ENCODE data around the gene LIMS2.

LIMS2 gene

DNA sequence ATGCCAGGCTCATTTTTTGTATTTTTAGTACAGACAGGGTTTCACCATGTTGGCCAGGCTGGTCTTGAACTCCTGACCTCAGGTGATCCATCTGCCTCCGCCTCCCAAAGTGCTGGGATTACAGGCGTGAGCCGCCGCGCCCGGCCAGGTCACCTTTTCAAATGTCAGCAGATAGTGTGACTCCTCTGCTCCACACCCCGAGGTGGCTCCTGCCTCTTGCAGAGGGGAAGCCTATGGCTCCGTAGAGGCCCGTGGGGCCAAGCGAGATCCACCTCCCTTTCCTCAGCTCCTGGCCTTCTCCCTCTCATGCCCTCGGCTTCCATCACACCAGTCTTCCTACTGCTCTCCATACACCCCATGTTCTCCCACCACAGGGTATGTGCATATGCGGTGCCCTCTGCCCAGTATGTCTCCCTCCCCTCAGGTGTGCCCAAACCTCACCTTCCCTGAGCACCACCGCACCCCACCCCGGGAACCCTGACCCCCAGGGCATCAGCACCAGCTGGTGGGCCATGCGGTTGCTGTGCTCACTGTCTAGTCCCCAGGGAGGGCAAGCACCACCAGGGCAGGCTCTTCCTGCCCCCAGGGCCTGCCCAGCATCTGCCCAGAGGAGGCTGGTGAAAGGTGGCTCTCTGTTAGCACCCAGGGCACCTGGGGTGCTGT lies 18.6 kb downstream of the LIMS2 start:
- FAIRE-seq = no peak

DNA sequence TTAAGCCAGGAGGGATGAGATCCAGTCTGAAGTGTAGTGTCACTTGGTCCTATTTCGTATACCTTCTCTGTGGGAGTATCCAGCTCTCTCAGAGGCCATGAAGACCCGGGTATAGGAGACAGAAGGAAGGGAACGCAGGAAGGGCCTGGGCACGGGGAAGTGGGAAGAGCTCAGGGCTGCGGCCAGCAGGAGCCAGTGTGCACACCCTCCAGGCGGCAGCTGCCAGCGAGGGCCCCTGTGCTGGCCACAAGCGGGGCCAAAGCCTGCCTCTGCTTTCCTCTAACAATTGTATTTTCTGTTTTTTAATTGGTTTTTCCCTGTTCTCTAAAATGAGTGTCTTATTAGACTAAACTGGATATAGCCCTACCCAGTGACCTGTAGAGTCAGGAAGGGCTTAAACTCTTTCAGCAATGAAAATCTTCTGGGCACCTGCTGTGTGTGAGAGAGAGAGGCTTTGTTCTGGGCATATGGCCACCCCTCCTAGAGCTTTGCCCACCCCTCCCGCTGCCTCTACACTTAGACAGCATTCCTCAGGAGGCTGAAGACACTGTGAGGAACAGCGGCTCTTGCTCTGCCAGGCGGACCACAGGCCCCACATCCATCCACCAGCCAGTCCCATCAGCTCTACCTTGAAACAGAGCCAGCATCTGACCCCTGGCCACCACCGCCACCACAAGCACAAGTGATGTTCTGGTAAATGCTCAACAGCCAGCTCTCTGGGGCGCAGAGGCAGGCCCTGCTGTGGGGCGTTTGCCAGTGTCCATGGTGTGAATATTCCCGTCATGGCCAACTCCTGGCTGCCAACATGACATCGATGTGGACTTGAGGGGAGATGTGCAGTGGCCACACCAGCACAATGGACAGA lies 19.9 kb downstream of the LIMS2 start:
- FAIRE-seq = no peak

DNA sequence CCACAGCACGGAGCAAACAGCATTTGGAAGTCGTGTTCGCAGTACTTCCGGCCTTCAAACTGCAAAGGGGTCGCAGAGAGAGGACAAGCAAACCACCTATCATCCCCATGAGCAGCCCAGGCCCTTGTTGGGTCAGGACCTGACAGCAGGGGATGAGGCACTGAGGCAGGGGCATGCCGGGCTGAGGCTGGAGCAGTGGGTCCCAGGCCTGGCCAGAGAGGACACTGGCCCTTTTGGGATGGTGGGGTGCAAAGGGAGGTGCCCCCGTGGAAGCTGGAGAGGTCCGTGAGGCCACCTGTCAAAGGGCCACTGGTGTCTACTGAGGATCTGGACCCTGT lies 20.5 kb downstream of the LIMS2 start:
- FAIRE-seq = no peak

GRCh38 chr2:127654084-127654837 lies 21.1 kb downstream of the LIMS2 start:
- FAIRE-seq = no peak

DNA sequence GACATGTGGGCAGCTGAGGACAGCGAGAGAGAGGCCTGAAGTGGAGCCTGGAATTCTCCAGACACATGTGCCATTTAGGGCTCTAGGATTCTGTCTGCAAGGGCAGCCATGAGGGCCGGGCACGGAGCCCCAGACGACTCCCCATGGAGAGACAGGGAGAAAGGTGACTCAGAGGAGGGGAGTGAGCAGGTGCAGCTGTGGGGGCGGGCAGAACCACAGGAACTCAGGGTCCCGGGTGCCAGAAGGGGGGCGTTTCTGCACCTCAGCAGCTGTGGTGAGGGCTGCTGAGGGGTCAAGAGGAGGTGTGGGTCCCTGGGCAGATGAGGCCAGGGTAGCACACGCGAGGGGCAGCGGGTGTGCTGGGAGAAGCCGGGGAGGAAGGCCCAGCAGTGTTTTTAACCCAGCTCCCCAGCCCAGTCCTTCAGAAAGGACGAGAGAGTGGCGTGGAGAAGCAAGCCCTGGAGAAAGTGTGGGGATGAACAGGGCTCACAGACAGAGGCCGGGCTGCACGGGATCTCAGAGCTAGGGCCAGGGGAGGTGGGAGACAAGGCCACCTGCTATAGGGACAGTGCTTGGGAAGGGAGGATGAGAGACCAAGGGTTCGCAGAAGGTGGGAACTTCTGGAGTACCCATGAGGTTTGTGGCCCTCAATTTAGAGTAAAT lies 21.8 kb downstream of the LIMS2 start:
- no peak for FAIRE-seq

- FAIRE-seq = no peak
Measured at GRCh38 chr2:127652786-127653357, 22.5 kb downstream of the LIMS2 start.

GRCh38 chr2:127651971-127652550 lies 23.3 kb downstream of the LIMS2 start:
- no peak for FAIRE-seq

GRCh38 chr2:127651381-127651809 lies 23.9 kb downstream of the LIMS2 start:
- no peak for FAIRE-seq

GRCh38 chr2:127650785-127651380 lies 24.4 kb downstream of the LIMS2 start:
- FAIRE-seq = no peak

- no peak for FAIRE-seq
Measured at GRCh38 chr2:127650041-127650784, 25.1 kb downstream of the LIMS2 start.

DNA sequence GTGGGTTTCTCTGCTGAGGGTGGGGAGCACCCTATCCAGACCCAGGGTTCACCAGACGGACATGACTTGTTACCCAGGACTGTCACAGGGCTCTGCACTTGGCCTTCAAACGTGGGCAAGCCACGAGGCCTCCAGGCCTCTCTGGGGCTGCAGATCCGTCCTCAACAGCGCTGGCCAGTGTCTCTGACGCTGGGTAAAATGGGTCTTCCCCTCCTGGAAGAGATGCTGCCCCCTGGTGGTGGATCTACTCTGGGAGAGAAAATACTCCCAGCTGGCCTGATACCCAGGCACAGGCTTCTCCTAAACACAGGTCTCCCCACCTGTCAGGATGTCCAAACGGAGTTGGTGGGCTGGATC lies 25.7 kb downstream of the LIMS2 start:
- FAIRE-seq = no peak

GRCh38 chr2:127649100-127649611 lies 26.2 kb downstream of the LIMS2 start:
- FAIRE-seq = no peak

DNA sequence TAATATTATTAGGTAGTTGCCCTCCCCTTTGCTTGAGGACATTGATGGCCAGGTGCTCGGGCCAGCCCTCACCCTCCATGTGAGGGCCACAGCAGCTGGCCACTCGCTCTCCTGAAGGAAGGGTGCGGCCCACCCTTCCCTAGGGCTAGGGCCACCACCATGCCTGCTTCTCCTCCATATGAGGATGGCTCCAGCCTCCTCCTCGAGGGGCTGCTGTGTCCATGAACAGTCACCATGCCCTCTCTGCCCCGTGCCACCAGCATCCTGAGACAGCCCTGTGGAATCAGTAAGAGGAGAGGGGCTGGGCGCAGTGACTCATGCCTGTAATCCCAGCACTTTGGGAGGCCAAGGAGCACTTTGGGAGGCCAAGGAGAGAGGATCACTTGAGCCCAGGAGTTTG lies 27.0 kb downstream of the LIMS2 start:
- FAIRE-seq = no peak

DNA sequence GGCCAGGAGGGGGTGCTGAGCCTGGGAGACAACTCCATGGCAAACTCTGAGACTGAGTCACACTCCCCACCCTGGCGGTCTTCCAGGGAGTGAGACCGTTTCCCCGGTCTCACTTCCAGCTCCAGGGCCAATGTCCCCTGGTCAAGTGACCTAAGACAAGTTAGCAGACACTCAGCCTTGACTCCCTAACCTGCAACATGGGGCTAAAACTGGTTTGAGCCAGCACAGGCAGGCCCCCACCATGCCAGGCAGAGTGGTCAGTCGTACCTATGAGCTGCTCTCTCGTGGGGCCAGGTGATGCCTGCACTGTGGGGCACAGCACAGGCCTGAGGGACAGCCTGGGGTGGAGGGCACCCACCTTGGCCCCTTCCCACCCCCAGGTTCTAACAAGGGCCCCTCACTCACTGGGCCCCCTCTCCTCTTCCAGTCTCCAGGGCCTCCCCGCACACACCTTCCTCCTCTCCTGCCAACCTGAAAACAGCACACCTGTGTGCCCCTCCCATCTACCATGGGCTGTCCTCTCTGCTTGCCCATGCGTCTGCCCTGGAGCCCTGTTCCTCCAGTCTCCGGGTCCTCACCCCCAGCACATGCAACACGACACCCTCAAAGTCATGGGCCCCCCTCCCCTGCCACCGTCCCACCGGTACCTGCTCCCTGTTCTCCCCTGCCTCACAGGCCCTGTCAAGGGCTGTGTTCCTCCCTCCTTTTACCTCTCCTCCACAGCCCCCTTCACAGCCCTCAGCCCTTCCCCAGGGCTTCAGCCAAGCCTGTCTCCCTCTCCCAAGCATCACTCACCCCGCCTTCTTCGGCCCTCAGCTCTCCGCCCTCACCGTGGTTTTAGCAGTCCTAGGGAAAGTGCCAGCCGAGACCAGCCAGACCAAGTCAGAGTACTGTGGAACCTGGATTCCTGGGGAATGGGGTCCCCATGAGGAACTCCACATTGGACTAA lies 27.8 kb downstream of the LIMS2 start:
- no peak for FAIRE-seq

- FAIRE-seq = no peak
Measured at GRCh38 chr2:127646487-127647241, 28.7 kb downstream of the LIMS2 start.

DNA sequence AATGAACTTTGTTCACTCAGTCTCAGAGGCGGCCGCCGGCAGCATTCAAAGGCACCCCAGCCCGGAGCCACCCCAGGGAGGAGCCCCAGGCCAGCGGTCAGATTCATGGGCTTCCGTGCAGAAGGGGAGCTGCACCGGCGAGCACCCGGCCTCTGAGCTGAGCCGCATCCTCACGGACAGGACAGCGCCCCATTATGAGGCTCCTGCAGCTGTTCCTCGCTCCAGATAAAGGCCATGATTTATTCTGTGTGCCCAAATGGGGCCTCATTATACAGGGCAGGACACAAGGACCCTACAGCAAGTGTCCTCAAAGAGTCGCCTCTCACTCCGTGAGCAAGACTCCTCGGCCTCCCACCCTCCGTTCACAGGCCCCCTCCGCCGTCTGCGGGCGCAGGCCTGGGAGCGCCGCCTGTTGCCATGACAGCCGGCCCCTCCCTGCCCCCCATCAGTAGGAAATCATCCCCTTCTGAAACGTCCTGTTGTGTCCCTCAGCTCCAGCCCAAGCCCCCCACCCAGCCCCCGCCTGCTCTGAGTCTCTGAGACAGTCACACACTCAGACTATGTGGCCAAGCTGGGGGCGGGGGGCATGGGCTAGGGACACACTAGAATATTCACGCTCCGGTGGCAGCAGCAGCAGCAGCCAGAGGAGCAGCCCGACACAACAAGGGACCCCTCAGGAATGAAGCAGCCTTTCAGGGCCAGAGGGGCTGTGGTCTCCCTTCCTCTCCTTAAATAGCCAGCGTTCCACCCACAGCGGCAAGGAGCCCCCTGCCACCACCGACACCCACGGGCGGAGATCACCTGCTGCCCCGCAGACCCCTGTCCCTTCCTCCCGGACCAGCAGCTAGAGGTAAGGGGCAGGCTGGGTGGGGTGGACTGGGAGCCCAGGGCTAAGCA lies 29.7 kb downstream of the LIMS2 start, which contains the start of gene GPR17:
GPR17 (plus strand) TSS at position 759 of the 897 bp plus-strand sequence. CDS start 4,583 bp downstream, outside the sequence.
- no peak for FAIRE-seq

DNA sequence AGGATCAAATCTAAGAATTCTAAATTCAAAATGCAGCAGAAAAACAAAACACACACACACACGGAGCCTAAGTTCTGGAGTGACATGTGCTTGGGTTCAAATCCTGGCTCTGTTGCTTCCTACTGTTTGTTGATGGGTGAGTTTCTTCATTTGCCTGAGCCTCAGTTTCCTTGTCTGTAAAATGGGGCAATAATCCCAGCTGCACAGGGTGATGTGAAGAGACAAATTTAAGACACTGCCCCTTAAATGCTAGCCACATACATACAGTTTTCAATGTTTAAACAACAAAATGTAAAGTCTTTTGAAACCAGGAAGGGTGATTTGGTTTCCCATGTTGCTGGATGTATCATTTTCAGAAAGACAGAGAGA lies 30.3 kb downstream of the LIMS2 start:
- no peak for FAIRE-seq

Data from A204.1 (cell line).